ENCODE measurements around the gene AKAP1.
"Not testable (repeated sequence)": the region's sequence is repeated elsewhere in the genome, so short reads cannot be mapped to it uniquely, and the experiment has no call there.

AKAP1 gene

DNA sequence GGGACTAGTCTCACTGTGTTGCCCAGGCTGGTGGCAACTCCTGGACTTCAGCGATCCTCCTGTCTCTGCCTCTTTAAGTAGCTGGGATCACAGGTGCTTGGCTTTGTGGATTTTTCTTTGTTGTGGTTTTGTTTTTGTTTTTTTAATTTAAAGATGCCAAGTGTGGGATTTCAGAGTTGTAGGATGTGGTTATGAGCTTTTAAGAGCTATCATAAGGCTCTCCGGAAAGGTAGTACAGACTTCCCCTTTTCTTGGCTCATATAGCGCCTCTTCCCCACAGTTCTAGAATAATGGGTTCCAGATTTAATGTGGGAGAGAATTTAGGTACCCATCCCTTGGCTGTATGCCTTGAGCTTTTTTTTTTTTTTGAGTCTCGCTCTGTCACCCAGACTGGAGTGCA is 17.1 kb downstream of the AKAP1 start:
- DNase-seq (ENCODE audit: low spot score), result no peak
- CTCF ChIA-PET, result interaction anchor here (0.6 kb wide), 1 partner anchor 10 kb away, joined by 6 read pairs; no protein-coding TSS in a partner anchor
- POLR2A ChIA-PET (ENCODE audit: low non-redundant PET), result no interaction called here
- no peak overlapping the region for H3K27ac ChIP-seq
- TF ChIP-seq, protein P1, sequence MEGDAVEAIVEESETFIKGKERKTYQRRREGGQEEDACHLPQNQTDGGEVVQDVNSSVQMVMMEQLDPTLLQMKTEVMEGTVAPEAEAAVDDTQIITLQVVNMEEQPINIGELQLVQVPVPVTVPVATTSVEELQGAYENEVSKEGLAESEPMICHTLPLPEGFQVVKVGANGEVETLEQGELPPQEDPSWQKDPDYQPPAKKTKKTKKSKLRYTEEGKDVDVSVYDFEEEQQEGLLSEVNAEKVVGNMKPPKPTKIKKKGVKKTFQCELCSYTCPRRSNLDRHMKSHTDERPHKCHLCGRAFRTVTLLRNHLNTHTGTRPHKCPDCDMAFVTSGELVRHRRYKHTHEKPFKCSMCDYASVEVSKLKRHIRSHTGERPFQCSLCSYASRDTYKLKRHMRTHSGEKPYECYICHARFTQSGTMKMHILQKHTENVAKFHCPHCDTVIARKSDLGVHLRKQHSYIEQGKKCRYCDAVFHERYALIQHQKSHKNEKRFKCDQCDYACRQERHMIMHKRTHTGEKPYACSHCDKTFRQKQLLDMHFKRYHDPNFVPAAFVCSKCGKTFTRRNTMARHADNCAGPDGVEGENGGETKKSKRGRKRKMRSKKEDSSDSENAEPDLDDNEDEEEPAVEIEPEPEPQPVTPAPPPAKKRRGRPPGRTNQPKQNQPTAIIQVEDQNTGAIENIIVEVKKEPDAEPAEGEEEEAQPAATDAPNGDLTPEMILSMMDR (conservative IDR thresholded peaks at IDR 0.05; ENCODE audit: low read depth), result no peak

DNA sequence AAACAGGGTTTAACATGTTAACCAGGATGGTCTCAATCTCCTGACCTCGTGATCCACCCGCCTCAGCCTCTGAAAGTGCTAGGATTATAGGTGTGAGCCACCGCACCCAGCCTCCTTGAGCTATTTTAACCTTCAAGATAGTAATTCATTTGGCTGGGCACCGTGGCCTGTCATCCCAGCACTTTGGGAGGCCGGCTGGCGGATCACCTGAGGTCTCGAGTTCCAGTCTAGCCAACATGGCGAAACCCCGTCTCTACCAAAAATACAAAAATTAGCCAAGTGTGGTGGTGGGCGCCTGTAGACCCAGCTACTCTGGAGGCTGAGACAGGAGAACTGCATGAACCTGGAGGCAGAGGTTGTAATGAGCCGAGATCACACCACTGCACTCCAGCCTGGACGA is 17.6 kb downstream of the AKAP1 start:
- H3K27ac ChIP-seq; DNase-seq (ENCODE audit: low spot score); POLR2A ChIA-PET (ENCODE audit: low non-redundant PET): not testable (repeated sequence)
- CTCF ChIA-PET, result interaction anchor here (0.6 kb wide), 1 partner anchor 9 kb away, joined by 6 read pairs; no protein-coding TSS in a partner anchor

DNA sequence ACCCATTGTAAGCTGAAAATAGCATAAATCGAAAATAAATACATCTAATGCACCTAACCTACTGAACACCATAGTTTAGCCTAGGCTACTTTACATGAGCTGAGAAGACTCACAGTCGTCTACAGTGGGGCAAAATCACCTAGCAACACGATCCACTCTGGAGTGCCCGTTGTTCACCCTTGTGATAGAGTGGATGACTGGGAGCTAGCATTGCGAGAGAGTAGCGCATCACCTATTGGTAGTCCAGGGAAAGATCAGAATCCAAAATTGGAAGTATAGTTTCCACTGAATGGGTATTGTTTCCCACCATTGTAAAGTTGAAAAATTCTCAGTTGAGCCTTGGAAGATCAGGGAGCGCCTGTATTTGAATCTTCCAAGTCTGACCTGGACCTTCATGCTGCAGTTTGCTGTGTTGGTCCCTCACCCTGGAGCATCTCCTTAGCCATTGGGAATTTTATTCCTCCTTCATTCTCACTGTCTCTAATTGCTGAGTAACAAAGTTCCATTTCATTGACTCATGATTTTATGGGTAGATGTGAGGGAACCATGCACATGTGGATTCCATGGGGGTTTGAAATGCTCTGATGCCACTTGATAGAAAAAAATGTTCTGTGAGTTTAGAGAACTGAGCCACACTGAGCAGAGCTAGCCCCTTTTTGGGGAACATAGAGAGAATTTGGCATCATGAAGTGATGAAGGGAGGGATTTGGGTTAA is 19.6 kb downstream of the AKAP1 start:
- TF ChIP-seq, protein P1 (conservative IDR thresholded peaks at IDR 0.05; ENCODE audit: low read depth), result no peak
- CTCF ChIA-PET, result no interaction called here

DNA sequence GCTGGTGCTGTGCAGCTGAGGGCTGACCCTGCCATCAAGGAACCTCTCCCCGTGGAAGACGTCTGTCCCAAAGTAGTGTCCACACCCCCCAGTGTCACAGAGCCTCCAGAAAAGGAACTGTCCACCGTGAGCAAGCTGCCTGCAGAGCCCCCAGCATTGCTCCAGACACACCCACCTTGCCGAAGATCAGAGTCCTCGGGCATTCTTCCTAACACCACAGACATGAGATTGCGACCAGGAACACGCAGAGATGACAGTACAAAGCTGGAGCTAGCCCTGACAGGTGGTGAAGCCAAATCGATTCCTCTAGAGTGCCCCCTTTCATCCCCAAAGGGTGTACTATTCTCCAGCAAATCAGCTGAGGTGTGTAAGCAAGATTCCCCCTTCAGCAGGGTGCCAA is 20.5 kb downstream of the AKAP1 start:
- no peak overlapping the region for H3K27ac ChIP-seq
- CTCF ChIA-PET, result no interaction called here
- POLR2A ChIA-PET (ENCODE audit: low non-redundant PET), result no interaction called here
- DNase-seq (ENCODE audit: low spot score), result no peak
- TF ChIP-seq, protein P1 (conservative IDR thresholded peaks at IDR 0.05; ENCODE audit: low read depth), result no peak

More for the DNA sequence above, 19.6 kb downstream of the AKAP1 start:
- H3K27ac ChIP-seq, result no peak overlapping the region
- POLR2A ChIA-PET (ENCODE audit: low non-redundant PET), result no interaction called here
- DNase-seq (ENCODE audit: low spot score), result no peak

DNA sequence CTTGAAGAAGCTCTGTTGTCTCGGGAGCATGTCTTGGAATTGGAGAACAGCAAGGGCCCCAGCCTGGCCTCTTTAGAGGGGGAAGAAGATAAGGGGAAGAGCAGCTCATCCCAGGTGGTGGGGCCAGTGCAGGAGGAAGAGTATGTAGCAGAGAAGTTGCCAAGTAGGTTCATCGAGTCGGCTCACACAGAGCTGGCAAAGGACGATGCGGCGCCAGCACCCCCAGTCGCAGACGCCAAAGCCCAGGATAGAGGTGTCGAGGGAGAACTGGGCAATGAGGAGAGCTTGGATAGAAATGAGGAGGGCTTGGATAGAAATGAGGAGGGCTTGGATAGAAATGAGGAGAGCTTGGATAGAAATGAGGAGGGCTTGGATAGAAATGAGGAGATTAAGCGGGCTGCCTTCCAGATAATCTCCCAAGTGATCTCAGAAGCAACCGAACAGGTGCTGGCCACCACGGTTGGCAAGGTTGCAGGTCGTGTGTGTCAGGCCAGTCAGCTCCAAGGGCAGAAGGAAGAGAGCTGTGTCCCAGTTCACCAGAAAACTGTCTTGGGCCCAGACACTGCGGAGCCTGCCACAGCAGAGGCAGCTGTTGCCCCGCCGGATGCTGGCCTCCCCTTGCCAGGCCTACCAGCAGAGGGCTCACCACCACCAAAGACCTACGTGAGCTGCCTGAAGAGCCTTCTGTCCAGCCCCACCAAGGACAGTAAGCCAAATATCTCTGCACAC is 21.2 kb downstream of the AKAP1 start:
- ChIA-PET POLR2A (ENCODE audit: low non-redundant PET) (no interaction called here), CTCF (no interaction called here)
- no peak for DNase-seq (ENCODE audit: low spot score)
- H3K27ac ChIP-seq, result peak overlapping the region; percentile 67
- TF ChIP-seq, protein P1 (conservative IDR thresholded peaks at IDR 0.05; ENCODE audit: low read depth), result no peak

DNA sequence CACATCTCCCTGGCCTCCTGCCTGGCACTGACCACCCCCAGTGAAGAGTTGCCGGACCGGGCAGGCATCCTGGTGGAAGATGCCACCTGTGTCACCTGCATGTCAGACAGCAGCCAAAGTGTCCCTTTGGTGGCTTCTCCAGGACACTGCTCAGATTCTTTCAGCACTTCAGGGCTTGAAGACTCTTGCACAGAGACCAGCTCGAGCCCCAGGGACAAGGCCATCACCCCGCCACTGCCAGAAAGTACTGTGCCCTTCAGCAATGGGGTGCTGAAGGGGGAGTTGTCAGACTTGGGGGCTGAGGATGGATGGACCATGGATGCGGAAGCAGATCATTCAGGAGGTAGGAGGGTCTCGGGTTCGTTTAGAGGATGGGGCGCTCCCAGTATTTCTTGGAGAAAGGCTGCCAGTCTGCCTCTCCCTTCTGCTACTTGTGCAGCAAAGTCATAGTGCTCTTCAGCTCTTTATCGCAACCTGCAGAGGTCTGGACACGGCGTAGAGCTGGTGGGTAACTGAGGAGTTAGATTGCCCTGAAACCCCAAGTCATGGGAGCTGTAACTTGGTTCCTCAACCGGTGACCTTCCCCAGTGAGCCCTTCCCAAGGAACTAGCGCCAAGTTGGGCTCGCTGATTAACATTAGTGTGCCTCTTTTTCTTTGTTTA is 21.9 kb downstream of the AKAP1 start:
- ChIA-PET POLR2A (ENCODE audit: low non-redundant PET) (interaction anchor here (0.7 kb wide), 1 partner anchor 10 kb away, joined by 3 read pairs; no protein-coding TSS in a partner anchor), CTCF (interaction anchor here (0.6 kb wide), 1 partner anchor 655 kb away, joined by 4 read pairs; no protein-coding TSS in a partner anchor)
- peak overlapping the region; percentile 67 for H3K27ac ChIP-seq
- no peak for DNase-seq (ENCODE audit: low spot score)
- TF ChIP-seq, protein P1 (conservative IDR thresholded peaks at IDR 0.05; ENCODE audit: low read depth), result no peak
